ENCODE data around the gene HES7.

DNA sequence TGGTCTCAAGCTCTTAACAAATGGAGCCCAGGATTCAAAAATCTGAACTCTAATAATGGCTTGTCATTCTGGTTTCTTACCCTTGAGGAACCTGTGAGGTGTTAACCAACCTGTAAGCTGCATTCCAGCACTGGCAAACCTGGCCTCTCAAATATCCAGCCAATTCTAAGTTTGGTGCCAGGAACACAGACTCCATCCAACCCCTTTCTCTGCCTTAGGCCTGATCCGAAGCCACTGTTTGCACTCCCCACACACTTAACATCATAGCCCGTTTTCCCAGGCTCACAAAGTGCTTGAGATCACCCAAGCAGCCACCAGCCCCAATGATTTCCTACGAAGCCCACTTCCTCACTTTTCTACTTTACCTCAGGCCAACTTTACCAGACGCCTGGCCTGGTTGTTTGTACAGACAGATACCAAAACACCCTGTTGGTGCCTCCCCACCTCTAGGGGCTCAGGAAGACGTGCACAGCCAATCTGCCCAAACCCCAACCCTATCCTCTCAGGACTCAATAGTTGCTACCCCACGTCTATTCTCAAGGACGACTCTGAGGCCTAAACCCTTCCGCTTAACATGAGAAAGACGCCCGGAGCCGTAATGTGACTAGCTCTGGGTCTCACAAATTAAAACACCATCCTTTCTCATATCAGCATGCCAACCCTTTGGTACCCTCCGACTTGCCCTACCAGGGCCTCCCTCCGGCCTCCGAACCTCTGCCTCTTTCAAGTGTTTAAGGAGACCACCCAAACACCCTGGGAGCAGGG, 31.5 kb upstream of the HES7 start:
- TF ChIP-seq, protein P1, sequence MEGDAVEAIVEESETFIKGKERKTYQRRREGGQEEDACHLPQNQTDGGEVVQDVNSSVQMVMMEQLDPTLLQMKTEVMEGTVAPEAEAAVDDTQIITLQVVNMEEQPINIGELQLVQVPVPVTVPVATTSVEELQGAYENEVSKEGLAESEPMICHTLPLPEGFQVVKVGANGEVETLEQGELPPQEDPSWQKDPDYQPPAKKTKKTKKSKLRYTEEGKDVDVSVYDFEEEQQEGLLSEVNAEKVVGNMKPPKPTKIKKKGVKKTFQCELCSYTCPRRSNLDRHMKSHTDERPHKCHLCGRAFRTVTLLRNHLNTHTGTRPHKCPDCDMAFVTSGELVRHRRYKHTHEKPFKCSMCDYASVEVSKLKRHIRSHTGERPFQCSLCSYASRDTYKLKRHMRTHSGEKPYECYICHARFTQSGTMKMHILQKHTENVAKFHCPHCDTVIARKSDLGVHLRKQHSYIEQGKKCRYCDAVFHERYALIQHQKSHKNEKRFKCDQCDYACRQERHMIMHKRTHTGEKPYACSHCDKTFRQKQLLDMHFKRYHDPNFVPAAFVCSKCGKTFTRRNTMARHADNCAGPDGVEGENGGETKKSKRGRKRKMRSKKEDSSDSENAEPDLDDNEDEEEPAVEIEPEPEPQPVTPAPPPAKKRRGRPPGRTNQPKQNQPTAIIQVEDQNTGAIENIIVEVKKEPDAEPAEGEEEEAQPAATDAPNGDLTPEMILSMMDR (IDR thresholded peaks at IDR 0.05): no peak
- TF ChIP-seq POLR2A (IDR thresholded peaks at IDR 0.05) (no peak), POLR2AphosphoS5 (IDR thresholded peaks at IDR 0.05) (peak in 2 of 3 donors; percentile 44 to 68), EP300 (IDR thresholded peaks at IDR 0.05) (no peak)

All from stomach (tissue), 4 donors.